A549 (cell line): ENCODE data around the gene TUBA4B.

Experiments used
- CHD4 ChIP-seq: fragments of 200-600 bp; sonication (generic); IDR thresholded peaks from 2 replicates; pipeline ENCODE4 v1.6.1; 2016; ENCODE audit warnings: antibody characterized with exemption, mild to moderate bottlenecking, borderline replicate concordance
- EHMT2 ChIP-seq: fragments of 200-600 bp; sonication (generic); IDR thresholded peaks from 2 replicates; pipeline ENCODE4 v1.6.1; 2016; ENCODE audit warnings: antibody characterized with exemption, low read depth, mild to moderate bottlenecking, moderate library complexity
- ESRRA ChIP-seq: fragments of 150-350 bp; IDR thresholded peaks from 2 replicates; pipeline ENCODE4 v1.6.1; 2014; ENCODE audit warnings: mild to moderate bottlenecking, low read length, borderline replicate concordance
- JUN ChIP-seq, 2 experiments: fragments of >200 bp; sonication (Bioruptor Twin); formaldehyde crosslinking; IDR thresholded peaks; 2 replicates in 1 of 2; 3 replicates in 1 of 2; pipeline ENCODE4 v1.6.1; 2016 to 2017
- NR3C1 ChIP-seq: fragments of >200 bp; sonication (Bioruptor Twin); formaldehyde crosslinking; IDR thresholded peaks from 3 replicates; pipeline ENCODE4 v1.6.1; 2017
- POLR2A ChIP-seq: IDR thresholded peaks from 2 replicates; pipeline ENCODE4 v1.6.1; 2012; ENCODE audit warnings: mild to moderate bottlenecking, low read length
- RFX5 ChIP-seq: fragments of 450-650 bp; IDR thresholded peaks from 2 replicates; pipeline ENCODE4 v1.7.1; 2014; ENCODE audit warnings: antibody characterized with exemption, mild to moderate bottlenecking, moderate library complexity
- ZNF302 ChIP-seq: fragments of 250-450 bp; sonication (Bioruptor Pico); IDR thresholded peaks from 2 replicates; pipeline ENCODE4 v1.9.0; 2021; ENCODE audit warnings: inconsistent platforms, mild to moderate bottlenecking, moderate library complexity
- TF ChIP-seq, protein P1 (sequence below): fragments of >200 bp; sonication (Bioruptor Twin); formaldehyde crosslinking; IDR thresholded peaks from 3 replicates; pipeline ENCODE4 v1.5.1; 2016
- TF ChIP-seq, protein P2 (sequence below): IDR thresholded peaks from 2 replicates; pipeline ENCODE4 v1.6.1; 2012
- TF ChIP-seq, protein P3 (sequence below): fragments of 450-650 bp; IDR thresholded peaks from 2 replicates; pipeline ENCODE4 v1.6.1; 2014; ENCODE audit warnings: antibody characterized with exemption

DNA sequence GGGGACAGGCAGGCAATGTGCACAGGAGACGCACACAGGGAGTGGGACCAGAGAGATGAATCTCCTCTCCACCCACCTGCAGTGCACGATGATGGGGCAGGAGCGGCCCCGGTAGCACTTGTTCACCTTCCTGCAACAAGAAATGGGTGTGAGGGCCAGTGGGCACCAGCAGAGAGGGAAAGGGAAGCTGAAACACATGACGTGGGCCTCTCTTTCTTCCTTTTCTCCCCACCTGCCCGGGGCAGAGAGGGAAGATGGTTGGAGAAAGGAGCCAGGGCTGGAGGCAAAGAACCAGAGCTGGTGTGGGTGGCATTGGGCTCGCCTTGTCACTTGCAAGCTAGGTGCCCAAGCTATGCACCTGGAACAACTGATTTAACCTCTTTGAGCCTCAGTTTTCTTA lies 38.4 kb downstream of the TUBA4B start:
- TF ChIP-seq ZNF302 (CRISPR knock-in tag) (no peak), JUN (IDR thresholded peaks at IDR 0.05) (no peak), RFX5 (no peak), NR3C1 (no peak), CHD4 (no peak), POLR2A (no peak), EHMT2 (no peak), ESRRA (no peak)
- TF ChIP-seq, protein P1, sequence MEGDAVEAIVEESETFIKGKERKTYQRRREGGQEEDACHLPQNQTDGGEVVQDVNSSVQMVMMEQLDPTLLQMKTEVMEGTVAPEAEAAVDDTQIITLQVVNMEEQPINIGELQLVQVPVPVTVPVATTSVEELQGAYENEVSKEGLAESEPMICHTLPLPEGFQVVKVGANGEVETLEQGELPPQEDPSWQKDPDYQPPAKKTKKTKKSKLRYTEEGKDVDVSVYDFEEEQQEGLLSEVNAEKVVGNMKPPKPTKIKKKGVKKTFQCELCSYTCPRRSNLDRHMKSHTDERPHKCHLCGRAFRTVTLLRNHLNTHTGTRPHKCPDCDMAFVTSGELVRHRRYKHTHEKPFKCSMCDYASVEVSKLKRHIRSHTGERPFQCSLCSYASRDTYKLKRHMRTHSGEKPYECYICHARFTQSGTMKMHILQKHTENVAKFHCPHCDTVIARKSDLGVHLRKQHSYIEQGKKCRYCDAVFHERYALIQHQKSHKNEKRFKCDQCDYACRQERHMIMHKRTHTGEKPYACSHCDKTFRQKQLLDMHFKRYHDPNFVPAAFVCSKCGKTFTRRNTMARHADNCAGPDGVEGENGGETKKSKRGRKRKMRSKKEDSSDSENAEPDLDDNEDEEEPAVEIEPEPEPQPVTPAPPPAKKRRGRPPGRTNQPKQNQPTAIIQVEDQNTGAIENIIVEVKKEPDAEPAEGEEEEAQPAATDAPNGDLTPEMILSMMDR: no peak
- TF ChIP-seq, protein P2, sequence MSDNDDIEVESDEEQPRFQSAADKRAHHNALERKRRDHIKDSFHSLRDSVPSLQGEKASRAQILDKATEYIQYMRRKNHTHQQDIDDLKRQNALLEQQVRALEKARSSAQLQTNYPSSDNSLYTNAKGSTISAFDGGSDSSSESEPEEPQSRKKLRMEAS: no peak
- TF ChIP-seq, protein P3, sequence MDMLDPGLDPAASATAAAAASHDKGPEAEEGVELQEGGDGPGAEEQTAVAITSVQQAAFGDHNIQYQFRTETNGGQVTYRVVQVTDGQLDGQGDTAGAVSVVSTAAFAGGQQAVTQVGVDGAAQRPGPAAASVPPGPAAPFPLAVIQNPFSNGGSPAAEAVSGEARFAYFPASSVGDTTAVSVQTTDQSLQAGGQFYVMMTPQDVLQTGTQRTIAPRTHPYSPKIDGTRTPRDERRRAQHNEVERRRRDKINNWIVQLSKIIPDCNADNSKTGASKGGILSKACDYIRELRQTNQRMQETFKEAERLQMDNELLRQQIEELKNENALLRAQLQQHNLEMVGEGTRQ: no peak
